Measurements from ENCODE around the gene TMEM101. TPM values are rescaled to one million over a fixed set of nuclear protein-coding genes. Genes with fewer than 3 reads are reported as not detected.

TMEM101 gene
- total RNA-seq, 1 experiment from 2014 or later = 12.7 TPM

DNA sequence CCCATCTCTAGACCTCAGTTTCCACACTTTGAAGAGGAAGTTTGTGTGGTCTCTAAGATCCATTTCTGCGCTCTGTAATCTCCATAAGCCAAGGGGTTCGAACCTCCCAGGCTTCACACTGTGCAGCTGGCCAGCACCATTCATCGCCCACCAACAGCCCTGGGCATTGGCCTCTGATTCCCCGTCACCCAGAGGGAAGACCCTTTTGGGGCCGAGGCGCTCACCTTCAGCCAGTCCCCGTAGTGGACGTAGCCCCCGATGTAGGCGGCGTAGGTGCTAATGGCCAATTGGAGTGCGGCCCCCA lies 678 bp downstream of the TMEM101 start:
- H3K4me3 ChIP-seq (ENCODE audit: low read depth, low read length, poor library complexity, severe bottlenecking) = peak overlapping the region; percentile 82
- intact Hi-C loops (cut with micrococcal nuclease; ENCODE audit: unreplicated experiment) = no loop called here
- no peaks in the 10 kb centered on the region for H3K9me3 ChIP-seq (ENCODE audit: low read depth, low read length, poor library complexity, severe bottlenecking)
- peak overlapping the region; percentile 82 for H3K27ac ChIP-seq (ENCODE audit: low read depth, low read length, poor library complexity, severe bottlenecking)
- H3K4me1 ChIP-seq (ENCODE audit: insufficient read depth, low read length, poor library complexity, severe bottlenecking) = no peaks in the 10 kb centered on the region
- POLR2A ChIA-PET (ENCODE audit: low non-redundant PET) = no interaction called here
- DNase-seq (ENCODE audit: low spot score) = no peak
- BruUV-seq (replicated peaks) = no TSS peak
- TF ChIP-seq, protein P1, sequence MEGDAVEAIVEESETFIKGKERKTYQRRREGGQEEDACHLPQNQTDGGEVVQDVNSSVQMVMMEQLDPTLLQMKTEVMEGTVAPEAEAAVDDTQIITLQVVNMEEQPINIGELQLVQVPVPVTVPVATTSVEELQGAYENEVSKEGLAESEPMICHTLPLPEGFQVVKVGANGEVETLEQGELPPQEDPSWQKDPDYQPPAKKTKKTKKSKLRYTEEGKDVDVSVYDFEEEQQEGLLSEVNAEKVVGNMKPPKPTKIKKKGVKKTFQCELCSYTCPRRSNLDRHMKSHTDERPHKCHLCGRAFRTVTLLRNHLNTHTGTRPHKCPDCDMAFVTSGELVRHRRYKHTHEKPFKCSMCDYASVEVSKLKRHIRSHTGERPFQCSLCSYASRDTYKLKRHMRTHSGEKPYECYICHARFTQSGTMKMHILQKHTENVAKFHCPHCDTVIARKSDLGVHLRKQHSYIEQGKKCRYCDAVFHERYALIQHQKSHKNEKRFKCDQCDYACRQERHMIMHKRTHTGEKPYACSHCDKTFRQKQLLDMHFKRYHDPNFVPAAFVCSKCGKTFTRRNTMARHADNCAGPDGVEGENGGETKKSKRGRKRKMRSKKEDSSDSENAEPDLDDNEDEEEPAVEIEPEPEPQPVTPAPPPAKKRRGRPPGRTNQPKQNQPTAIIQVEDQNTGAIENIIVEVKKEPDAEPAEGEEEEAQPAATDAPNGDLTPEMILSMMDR (conservative IDR thresholded peaks at IDR 0.05; ENCODE audit: low read depth, low read length) = no peak
- TF ChIP-seq EZH2 (IDR thresholded peaks at IDR 0.05; ENCODE audit: borderline replicate concordance, low read depth, low read length, poor library complexity, severe bottlenecking) = no peak
- no peaks in the 10 kb centered on the region for H3K27me3 ChIP-seq (replicated peaks; ENCODE audit: insufficient read depth, low read depth, low read length, poor library complexity)
- CTCF ChIA-PET = no interaction called here
- H3K36me3 ChIP-seq (ENCODE audit: insufficient read depth, low read length, poor library complexity, severe bottlenecking) = no peaks in the 10 kb centered on the region

DNA sequence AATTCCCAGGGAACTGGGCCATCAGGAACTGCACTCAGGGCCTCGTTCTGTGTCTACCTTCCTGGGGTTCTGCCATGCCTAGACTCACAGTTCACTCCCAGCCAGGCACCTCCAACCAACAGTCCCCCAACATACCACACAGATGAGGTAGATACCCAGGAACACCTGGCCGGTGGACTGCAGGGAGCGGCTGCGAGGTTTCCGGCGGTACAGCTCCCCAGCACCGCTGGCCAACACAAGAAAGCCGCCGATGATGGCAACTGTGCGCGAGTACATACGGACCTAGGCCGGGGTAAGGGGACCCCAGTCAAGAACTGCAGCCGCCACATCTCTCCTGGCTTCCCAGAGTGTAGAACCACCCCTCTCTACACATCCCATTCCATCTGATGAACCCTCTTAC lies 1.9 kb downstream of the TMEM101 start:
- Histone ChIP-seq H3K36me3 (ENCODE audit: insufficient read depth, low read length, poor library complexity, severe bottlenecking) (no peaks in the 10 kb centered on the region), H3K9me3 (ENCODE audit: low read depth, low read length, poor library complexity, severe bottlenecking) (no peaks in the 10 kb centered on the region), H3K27me3 (replicated peaks; ENCODE audit: insufficient read depth, low read depth, low read length, poor library complexity) (no peaks in the 10 kb centered on the region), H3K27ac (ENCODE audit: low read depth, low read length, poor library complexity, severe bottlenecking) (no peak overlapping the region), H3K4me1 (ENCODE audit: insufficient read depth, low read length, poor library complexity, severe bottlenecking) (no peaks in the 10 kb centered on the region), H3K4me3 (ENCODE audit: low read depth, low read length, poor library complexity, severe bottlenecking) (no peak overlapping the region)
- ChIA-PET POLR2A (ENCODE audit: low non-redundant PET) (no interaction called here), CTCF (no interaction called here)
- no peak for DNase-seq (ENCODE audit: low spot score)
- BruUV-seq (replicated peaks) = no TSS peak
- TF ChIP-seq, protein P1 (conservative IDR thresholded peaks at IDR 0.05; ENCODE audit: low read depth, low read length) = no peak
- no peak for TF ChIP-seq EZH2 (IDR thresholded peaks at IDR 0.05; ENCODE audit: borderline replicate concordance, low read depth, low read length, poor library complexity, severe bottlenecking)
- intact Hi-C loops (cut with micrococcal nuclease; ENCODE audit: unreplicated experiment) = no loop called here

GRCh38 chr17:44012391-44012790 lies 2.4 kb downstream of the TMEM101 start:
- DNase-seq (ENCODE audit: low spot score) = no peak
- no TSS peak for BruUV-seq (replicated peaks)
- no peak overlapping the region for H3K4me3 ChIP-seq (ENCODE audit: low read depth, low read length, poor library complexity, severe bottlenecking)
- H3K36me3 ChIP-seq (ENCODE audit: insufficient read depth, low read length, poor library complexity, severe bottlenecking) = no peaks in the 10 kb centered on the region
- TF ChIP-seq, protein P1 (conservative IDR thresholded peaks at IDR 0.05; ENCODE audit: low read depth, low read length) = no peak
- TF ChIP-seq EZH2 (IDR thresholded peaks at IDR 0.05; ENCODE audit: borderline replicate concordance, low read depth, low read length, poor library complexity, severe bottlenecking) = no peak
- intact Hi-C loops (cut with micrococcal nuclease; ENCODE audit: unreplicated experiment) = no loop called here
- ChIA-PET POLR2A (ENCODE audit: low non-redundant PET) (no interaction called here), CTCF (interaction anchor here (0.6 kb wide), 1 partner anchor 102 kb away, joined by 3 read pairs; no protein-coding TSS in a partner anchor)
- no peak overlapping the region for H3K27ac ChIP-seq (ENCODE audit: low read depth, low read length, poor library complexity, severe bottlenecking)
- H3K9me3 ChIP-seq (ENCODE audit: low read depth, low read length, poor library complexity, severe bottlenecking) = no peaks in the 10 kb centered on the region
- no peaks in the 10 kb centered on the region for H3K27me3 ChIP-seq (replicated peaks; ENCODE audit: insufficient read depth, low read depth, low read length, poor library complexity)
- H3K4me1 ChIP-seq (ENCODE audit: insufficient read depth, low read length, poor library complexity, severe bottlenecking) = no peaks in the 10 kb centered on the region

Measured in A673 (cell line).